SK-N-SH (cell line): ENCODE measurements around the gene NOD1. TPM values are rescaled to one million over a fixed set of nuclear protein-coding genes. Genes with fewer than 3 reads are reported as not detected.

Source experiments
- CTCF ChIA-PET: fragments of 300-600, 350-600 bp; formaldehyde crosslinking; extraction: SDS; loops from one replicate; lab custom pipeline; 2021; lab: Yijun Ruan, JAX
- POLR2A ChIA-PET: fragments of 350-600 bp; sonication (Branson Sonifier 250); formaldehyde crosslinking; extraction: SDS; loops from one replicate; lab custom pipeline; 2020; ENCODE audit warnings: antibody characterized with exemption, inconsistent platforms; lab: Yijun Ruan, JAX
- DNase-seq: peaks from one replicate; pipeline ENCODE4 v3.0.0; 2012
- H2AFZ ChIP-seq: fragments of 200-600 bp; sonication (generic); 2 replicates; pipeline ENCODE4 v1.8.1; 2016; ENCODE audit warnings: antibody characterized with exemption, mild to moderate bottlenecking, low read depth
- H3F3A ChIP-seq: fragments of 200-600 bp; sonication (generic); replicated peaks from 2 replicates; pipeline ENCODE3; 2016; ENCODE audit warnings: antibody characterized with exemption, mild to moderate bottlenecking; ENCODE audit not compliant: insufficient read depth
- H3K27ac ChIP-seq, 2 experiments: fragments of 200-500 bp in 1 of 2; fragments of 200-600 bp in 1 of 2; sonication (Bioruptor generic) in 1 of 2; sonication (generic), shearing (Covaris generic) in 1 of 2; 2 replicates each; pipeline versions ENCODE4 v1.5.1 to v1.6.1; 2014 to 2016; ENCODE audit warnings: low read depth in 2 of 2, inconsistent platforms in 1 of 2, low read length in 1 of 2, mild to moderate bottlenecking in 1 of 2, mixed read lengths in 1 of 2
- H3K27me3 ChIP-seq: fragments of 200-600 bp; sonication (generic), shearing (Covaris generic); 2 replicates; pipeline ENCODE4 v1.6.1; 2016; ENCODE audit warnings: mixed run types; ENCODE audit not compliant: insufficient read depth
- H3K36me3 ChIP-seq, 2 experiments: fragments of 200-500 bp in 1 of 2; fragments of 200-600 bp in 1 of 2; sonication (Bioruptor generic) in 1 of 2; sonication (generic) in 1 of 2; replicated peaks in 1 of 2; 2 replicates each; pipeline versions ENCODE3 to v1.5.1; 2014 to 2016; ENCODE audit warnings: low read length in 1 of 2, mild to moderate bottlenecking in 1 of 2; ENCODE audit not compliant: insufficient read depth in 2 of 2, control insufficient read depth in 1 of 2
- H3K4me1 ChIP-seq, 2 experiments: fragments of 200-500 bp in 1 of 2; fragments of 200-600 bp in 1 of 2; sonication (Bioruptor generic) in 1 of 2; sonication (generic), shearing (Covaris generic) in 1 of 2; 2 replicates each; pipeline versions ENCODE4 v1.5.1 to v1.6.1; 2014 to 2016; ENCODE audit warnings: low read depth in 1 of 2, low read length in 1 of 2, mixed run types in 1 of 2; ENCODE audit not compliant: insufficient read depth in 2 of 2, control insufficient read depth in 1 of 2
- H3K4me2 ChIP-seq: fragments of 200-600 bp; sonication (generic), shearing (Covaris generic); 2 replicates; pipeline ENCODE4 v1.6.1; 2017; ENCODE audit warnings: mixed run types
- H3K4me3 ChIP-seq, 2 experiments: fragments of 200-500 bp in 1 of 2; fragments of 200-600 bp in 1 of 2; sonication (Bioruptor generic) in 1 of 2; sonication (generic), shearing (Covaris generic) in 1 of 2; 2 replicates each; pipeline versions ENCODE4 v1.5.1 to v1.8.1; 2014 to 2016; ENCODE audit warnings: low read depth in 2 of 2, inconsistent platforms in 1 of 2, low read length in 1 of 2, mild to moderate bottlenecking in 1 of 2, mixed read lengths in 1 of 2, moderate library complexity in 1 of 2
- H3K79me2 ChIP-seq: fragments of 200-600 bp; sonication (generic); 2 replicates; pipeline ENCODE4 v1.8.1; 2017; ENCODE audit warnings: mild to moderate bottlenecking; ENCODE audit not compliant: insufficient read depth
- H3K9ac ChIP-seq: fragments of 200-600 bp; sonication (generic); 2 replicates; pipeline ENCODE4 v1.6.1; 2017; ENCODE audit warnings: mixed run types
- H3K9me2 ChIP-seq: fragments of 200-600 bp; sonication (generic); 2 replicates; pipeline ENCODE4 v1.6.1; 2017; ENCODE audit warnings: mixed run types
- H3K9me3 ChIP-seq: fragments of 200-600 bp; sonication (generic); 2 replicates; pipeline ENCODE4 v1.6.1; 2017; ENCODE audit warnings: mixed run types, mild to moderate bottlenecking, moderate library complexity
- H4K20me1 ChIP-seq: fragments of 200-600 bp; sonication (generic); 2 replicates; pipeline ENCODE4 v1.6.1; 2017; ENCODE audit warnings: mild to moderate bottlenecking, mixed run types; ENCODE audit not compliant: insufficient read depth
- EP300 ChIP-seq, 2 experiments: IDR thresholded peaks; 2 replicates each; pipeline versions ENCODE4 v1.4.0 to v1.6.1; 2012; ENCODE audit warnings: borderline replicate concordance in 1 of 2, low read depth in 1 of 2, low read length in 1 of 2
- EZH2phosphoT487 ChIP-seq: fragments of 200-600 bp; sonication (generic); IDR thresholded peaks from 2 replicates; pipeline ENCODE4 v1.6.1; 2017; ENCODE audit warnings: low read depth, mixed run types, mild to moderate bottlenecking, antibody characterized with exemption, moderate library complexity, borderline replicate concordance
- FOXJ3 ChIP-seq: sonication (generic); formaldehyde crosslinking; IDR thresholded peaks from 2 replicates; pipeline ENCODE4 v1.5.1; 2020; ENCODE audit warnings: mild to moderate bottlenecking, missing genetic modification reagents
- FOXM1 ChIP-seq: IDR thresholded peaks from 2 replicates; pipeline ENCODE4 v1.4.0; 2012; ENCODE audit warnings: low read depth, mild to moderate bottlenecking
- GATA2 ChIP-seq: sonication (generic); formaldehyde crosslinking; IDR thresholded peaks from 2 replicates; pipeline ENCODE4 v1.5.0; 2020; ENCODE audit warnings: mild to moderate bottlenecking, missing genetic modification reagents
- IRF3 ChIP-seq: fragments of 150-350 bp; IDR thresholded peaks from 2 replicates; pipeline ENCODE4 v1.6.1; 2016; ENCODE audit warnings: mild to moderate bottlenecking, low read depth, low read length
- JUND ChIP-seq: IDR thresholded peaks from 2 replicates; pipeline ENCODE4 v1.4.0; 2012
- MXI1 ChIP-seq: IDR thresholded peaks from 2 replicates; pipeline ENCODE4 v1.6.1; 2012; ENCODE audit warnings: mild to moderate bottlenecking, low read depth, low read length, improper control_type of control experiment
- NFIC ChIP-seq: IDR thresholded peaks from 2 replicates; pipeline ENCODE4 v1.4.0; 2012; ENCODE audit warnings: borderline replicate concordance
- POLR2AphosphoS5 ChIP-seq: IDR thresholded peaks from 2 replicates; pipeline ENCODE4 v1.6.1; 2012; ENCODE audit warnings: low read depth, low read length
- RCOR1 ChIP-seq: fragments of 150-350 bp; IDR thresholded peaks from 2 replicates; pipeline ENCODE4 v1.6.1; 2017; ENCODE audit warnings: antibody characterized with exemption, low read length
- SMC3 ChIP-seq: IDR thresholded peaks from 2 replicates; pipeline ENCODE4 v1.6.1; 2012; ENCODE audit warnings: low read depth, low read length, improper control_type of control experiment
- TAF1 ChIP-seq: IDR thresholded peaks from 2 replicates; pipeline ENCODE4 v1.6.1; 2012; ENCODE audit warnings: low read depth, mild to moderate bottlenecking, low read length, moderate library complexity, borderline replicate concordance
- WGBS: methylation state at CpG from one replicate; pipeline ENCODE4 v1.1.6; 2017; ENCODE audit warnings: low lambda C conversion rate; 5-methylcytosine and 5-hydroxymethylcytosine counted together
- polyA plus RNA-seq, 3 experiments: library from polyadenylated mRNA; depleted of rRNA; stranded (reverse); fragments of >200 nt; gene quantifications; 2 replicates each; pipeline ENCODE4 v1.2.3, GENCODE V29; 2012
- TF ChIP-seq, protein P1 (sequence below): IDR thresholded peaks from 2 replicates; pipeline ENCODE4 v1.4.0; 2012; ENCODE audit warnings: low read depth, borderline replicate concordance
- TF ChIP-seq, protein P2 (sequence below): IDR thresholded peaks from 2 replicates; pipeline ENCODE4 v1.6.1; 2012; ENCODE audit warnings: mild to moderate bottlenecking, low read depth, low read length, moderate library complexity
- TF ChIP-seq, protein P3 (sequence below): fragments of 150-350 bp; IDR thresholded peaks from 2 replicates; pipeline ENCODE4 v1.6.1; 2017; ENCODE audit warnings: antibody characterized with exemption, low read length, low read depth, borderline replicate concordance

Gene NOD1
- polyA plus RNA-seq, 1 of the 3 experiments (the other 2 are of a cell fraction): 5.5 TPM

GRCh38 chr7:30464231-30464671 lies 14.3 kb downstream of the NOD1 start:
- Histone ChIP-seq H3K79me2 (peaks cover 26% of the 10 kb centered on the region), H3K27ac (peak overlapping the region in 1 of 2 experiments; percentile 24; a peak in 1 of 4 replicates), H2AFZ (no peak overlapping the region), H3K9me2 (no peaks in the 10 kb centered on the region), H3F3A (peaks cover 13% of the 10 kb centered on the region), H3K36me3 (peaks cover 0 to 2% of the 10 kb centered on the region in 2 experiments), H3K27me3 (no peaks in the 10 kb centered on the region), H3K9ac (no peak overlapping the region), H3K9me3 (no peaks in the 10 kb centered on the region), H4K20me1 (no peaks in the 10 kb centered on the region), H3K4me1 (peaks cover 6 to 66% of the 10 kb centered on the region in 2 experiments), H3K4me2 (no peak overlapping the region), H3K4me3 (no peak overlapping the region)
- ChIA-PET CTCF (interaction anchor here (1.0 to 1.7 kb wide), 4 partner anchors 10 to 100 kb away, joined by 3 to 5 read pairs (median 3); no protein-coding TSS in a partner anchor), POLR2A (no interaction called here)
- TF ChIP-seq FOXJ3 (CRISPR knock-in tag): no peak
- TF ChIP-seq IRF3: no peak
- TF ChIP-seq GATA2 (CRISPR knock-in tag): no peak
- no peak for TF ChIP-seq FOXM1
- 92% methylated on average over 4 of the region's 5 CpGs for WGBS
- no peak for DNase-seq

- peaks cover 8 to 62% of the 10 kb centered on the region in 2 experiments for H3K4me1 ChIP-seq
- TF ChIP-seq EP300 (IDR thresholded peaks at IDR 0.05; ENCODE audit: borderline replicate concordance in 1 of 2, low read depth in 1 of 2, low read length in 1 of 2): no peak
- TF ChIP-seq TAF1: no peak
- no peak for TF ChIP-seq FOXM1
- TF ChIP-seq FOXJ3 (CRISPR knock-in tag): no peak
- no peak for TF ChIP-seq GATA2 (CRISPR knock-in tag)
- TF ChIP-seq, protein P1, sequence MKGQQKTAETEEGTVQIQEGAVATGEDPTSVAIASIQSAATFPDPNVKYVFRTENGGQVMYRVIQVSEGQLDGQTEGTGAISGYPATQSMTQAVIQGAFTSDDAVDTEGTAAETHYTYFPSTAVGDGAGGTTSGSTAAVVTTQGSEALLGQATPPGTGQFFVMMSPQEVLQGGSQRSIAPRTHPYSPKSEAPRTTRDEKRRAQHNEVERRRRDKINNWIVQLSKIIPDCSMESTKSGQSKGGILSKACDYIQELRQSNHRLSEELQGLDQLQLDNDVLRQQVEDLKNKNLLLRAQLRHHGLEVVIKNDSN: no peak
- no peak for TF ChIP-seq JUND
- no peak for TF ChIP-seq IRF3
- no peak for TF ChIP-seq RCOR1
- TF ChIP-seq, protein P2, sequence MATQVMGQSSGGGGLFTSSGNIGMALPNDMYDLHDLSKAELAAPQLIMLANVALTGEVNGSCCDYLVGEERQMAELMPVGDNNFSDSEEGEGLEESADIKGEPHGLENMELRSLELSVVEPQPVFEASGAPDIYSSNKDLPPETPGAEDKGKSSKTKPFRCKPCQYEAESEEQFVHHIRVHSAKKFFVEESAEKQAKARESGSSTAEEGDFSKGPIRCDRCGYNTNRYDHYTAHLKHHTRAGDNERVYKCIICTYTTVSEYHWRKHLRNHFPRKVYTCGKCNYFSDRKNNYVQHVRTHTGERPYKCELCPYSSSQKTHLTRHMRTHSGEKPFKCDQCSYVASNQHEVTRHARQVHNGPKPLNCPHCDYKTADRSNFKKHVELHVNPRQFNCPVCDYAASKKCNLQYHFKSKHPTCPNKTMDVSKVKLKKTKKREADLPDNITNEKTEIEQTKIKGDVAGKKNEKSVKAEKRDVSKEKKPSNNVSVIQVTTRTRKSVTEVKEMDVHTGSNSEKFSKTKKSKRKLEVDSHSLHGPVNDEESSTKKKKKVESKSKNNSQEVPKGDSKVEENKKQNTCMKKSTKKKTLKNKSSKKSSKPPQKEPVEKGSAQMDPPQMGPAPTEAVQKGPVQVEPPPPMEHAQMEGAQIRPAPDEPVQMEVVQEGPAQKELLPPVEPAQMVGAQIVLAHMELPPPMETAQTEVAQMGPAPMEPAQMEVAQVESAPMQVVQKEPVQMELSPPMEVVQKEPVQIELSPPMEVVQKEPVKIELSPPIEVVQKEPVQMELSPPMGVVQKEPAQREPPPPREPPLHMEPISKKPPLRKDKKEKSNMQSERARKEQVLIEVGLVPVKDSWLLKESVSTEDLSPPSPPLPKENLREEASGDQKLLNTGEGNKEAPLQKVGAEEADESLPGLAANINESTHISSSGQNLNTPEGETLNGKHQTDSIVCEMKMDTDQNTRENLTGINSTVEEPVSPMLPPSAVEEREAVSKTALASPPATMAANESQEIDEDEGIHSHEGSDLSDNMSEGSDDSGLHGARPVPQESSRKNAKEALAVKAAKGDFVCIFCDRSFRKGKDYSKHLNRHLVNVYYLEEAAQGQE: no peak
- TF ChIP-seq SMC3: no peak
- no peak for TF ChIP-seq NFIC
- no peak for TF ChIP-seq POLR2AphosphoS5
- TF ChIP-seq, protein P3, sequence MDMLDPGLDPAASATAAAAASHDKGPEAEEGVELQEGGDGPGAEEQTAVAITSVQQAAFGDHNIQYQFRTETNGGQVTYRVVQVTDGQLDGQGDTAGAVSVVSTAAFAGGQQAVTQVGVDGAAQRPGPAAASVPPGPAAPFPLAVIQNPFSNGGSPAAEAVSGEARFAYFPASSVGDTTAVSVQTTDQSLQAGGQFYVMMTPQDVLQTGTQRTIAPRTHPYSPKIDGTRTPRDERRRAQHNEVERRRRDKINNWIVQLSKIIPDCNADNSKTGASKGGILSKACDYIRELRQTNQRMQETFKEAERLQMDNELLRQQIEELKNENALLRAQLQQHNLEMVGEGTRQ: no peak
- TF ChIP-seq MXI1: no peak
- no peak for TF ChIP-seq EZH2phosphoT487
These were observed 15.0 kb downstream of the NOD1 start for GRCh38 chr7:30463405-30464145.

More at GRCh38 chr7:30463405-30464145, 15.0 kb downstream of the NOD1 start:
- Histone ChIP-seq H3K4me3 (no peak overlapping the region), H3K4me2 (no peak overlapping the region), H3K9me2 (no peaks in the 10 kb centered on the region), H3K79me2 (peaks cover 21% of the 10 kb centered on the region), H2AFZ (no peak overlapping the region), H3K27me3 (no peaks in the 10 kb centered on the region), H3K9ac (no peak overlapping the region), H3K36me3 (peaks cover 0 to 2% of the 10 kb centered on the region in 2 experiments), H3K9me3 (no peaks in the 10 kb centered on the region), H3K27ac (peak overlapping the region in 1 of 2 experiments; percentile 24; a peak in 1 of 4 replicates), H4K20me1 (no peaks in the 10 kb centered on the region), H3F3A (peaks cover 19% of the 10 kb centered on the region)
- CTCF ChIA-PET: interaction anchor here (1.1 kb wide), 1 partner anchor 9 kb away, joined by 3 read pairs; no protein-coding TSS in a partner anchor
- POLR2A ChIA-PET: no interaction called here
- 91% methylated on average over 6 of the region's 6 CpGs for WGBS
- DNase-seq: no peak
